GM12878 (cell line): ENCODE results near the gene SLC25A28. TPM values are rescaled to one million over a fixed set of nuclear protein-coding genes. Genes with fewer than 3 reads are reported as not detected.

ENCODE experiments used
- ATAC-seq: fragments of 200-7000 bp; cut with Tn5 transposase; 3 replicates; pipeline ENCODE4 v1.9.1; 2020; ENCODE audit warnings: mild to moderate bottlenecking, moderate library complexity
- BruUV-seq: library from RNA; stranded (reverse); fragments of 400-500 nt; replicated peaks from 2 replicates; lab custom pipeline; 2021; lab: Mats Ljungman, UMichigan
- CTCF ChIA-PET: fragments of 300-600 bp; sonication (Branson Sonifier 250); formaldehyde crosslinking; extraction: SDS; loops from one replicate; lab custom pipeline; 2021; ENCODE audit warnings: inconsistent platforms; lab: Yijun Ruan, JAX
- POLR2A ChIA-PET: fragments of 350-600 bp; formaldehyde crosslinking; extraction: SDS; loops from one replicate; lab custom pipeline; 2021; ENCODE audit warnings: inconsistent platforms; lab: Charles Lee
- RAD21 ChIA-PET: fragments of 300-600 bp; sonication (Branson Sonifier 250); formaldehyde crosslinking; loops from one replicate; lab custom pipeline; 2023; ENCODE audit warnings: antibody characterized with exemption; ENCODE audit not compliant: unreplicated experiment; lab: Charles Lee
- SMC1A ChIA-PET: fragments of 300-600 bp; sonication (Branson Sonifier 250); formaldehyde crosslinking; loops from one replicate; lab custom pipeline; 2023; ENCODE audit not compliant: unreplicated experiment, uncharacterized antibody; lab: Charles Lee
- DNase-seq: peaks from one replicate; pipeline ENCODE4 v3.0.0-alpha.2; 2011; ENCODE audit warnings: low read depth, low spot score
- FAIRE-seq: peaks from 3 replicates; lab custom pipeline; 2011; peaks lifted over from hg19 to GRCh38; lab: Jason Lieb, UNC
- H2AFZ ChIP-seq: 2 replicates; pipeline ENCODE4 v1.6.0; 2011; ENCODE audit warnings: low read depth, low read length, control low read depth; ENCODE audit not compliant: control insufficient read depth
- H3K27ac ChIP-seq: 2 replicates; pipeline ENCODE4 v1.5.1; 2011; ENCODE audit warnings: control low read depth; ENCODE audit not compliant: control insufficient read depth, insufficient read depth
- H3K27me3 ChIP-seq, 2 experiments: replicated peaks in 1 of 2; 2 replicates each; pipeline versions ENCODE4 v1.6.0 to v1.6.1; 2011; ENCODE audit warnings: low read length in 1 of 2; ENCODE audit not compliant: control insufficient read depth in 2 of 2, insufficient read depth in 2 of 2
- H3K36me3 ChIP-seq, 2 experiments: 2 replicates each; pipeline ENCODE4 v1.5.1; 2011; ENCODE audit warnings: low read length in 1 of 2; ENCODE audit not compliant: control insufficient read depth in 2 of 2, insufficient read depth in 2 of 2
- H3K4me1 ChIP-seq: 2 replicates; pipeline ENCODE4 v1.6.1; 2011; ENCODE audit warnings: mild to moderate bottlenecking, low read length, moderate library complexity, mixed read lengths; ENCODE audit not compliant: control insufficient read depth, insufficient read depth
- H3K4me2 ChIP-seq: 2 replicates; pipeline ENCODE4 v1.6.0; 2011; ENCODE audit warnings: control low read depth; ENCODE audit not compliant: control insufficient read depth, insufficient read depth
- H3K4me3 ChIP-seq: fragments of 200-600 bp; sonication (generic); 2 replicates; pipeline ENCODE4 v1.5.1; 2016
- H3K79me2 ChIP-seq: 2 replicates; pipeline ENCODE4 v1.6.0; 2011; ENCODE audit warnings: low read length; ENCODE audit not compliant: control insufficient read depth, insufficient read depth
- H3K9ac ChIP-seq: 2 replicates; pipeline ENCODE4 v1.8.0; 2011; ENCODE audit warnings: low read length, control low read depth, mixed read lengths; ENCODE audit not compliant: control insufficient read depth, insufficient read depth
- H3K9me3 ChIP-seq: replicated peaks from 3 replicates; pipeline ENCODE4 v1.5.1; 2011; ENCODE audit warnings: mild to moderate bottlenecking, low read length; ENCODE audit not compliant: control insufficient read depth, insufficient read depth
- H4K20me1 ChIP-seq: 2 replicates; pipeline ENCODE4 v1.6.0; 2011; ENCODE audit not compliant: control insufficient read depth, insufficient read depth
- CBFB ChIP-seq: IDR thresholded peaks from 2 replicates; pipeline ENCODE4 v1.6.1; 2016; ENCODE audit warnings: antibody characterized with exemption, low read depth
- CREB1 ChIP-seq: IDR thresholded peaks from 2 replicates; pipeline ENCODE4 v1.6.1; 2012; ENCODE audit warnings: low read depth, mild to moderate bottlenecking, inconsistent platforms
- EP300 ChIP-seq, 2 experiments: fragments of 150-350 bp in 1 of 2; IDR thresholded peaks; 2 replicates each; pipeline ENCODE4 v1.6.1; 2011 to 2012; ENCODE audit warnings: low read depth in 2 of 2, low read length in 2 of 2, borderline replicate concordance in 1 of 2, improper control_type of control experiment in 1 of 2, inconsistent platforms in 1 of 2; ENCODE audit not compliant: control insufficient read depth in 1 of 2
- IKZF1 ChIP-seq: fragments of 450-650 bp; conservative IDR thresholded peaks from 2 replicates; pipeline ENCODE4 v1.6.1; 2017; ENCODE audit warnings: antibody characterized with exemption, mild to moderate bottlenecking
- KAT2A ChIP-seq: conservative IDR thresholded peaks from 2 replicates; pipeline ENCODE4 v1.6.1; 2011; ENCODE audit warnings: low read depth, low read length; ENCODE audit not compliant: control insufficient read depth
- NFIC ChIP-seq: IDR thresholded peaks from 2 replicates; pipeline ENCODE4 v1.6.1; 2012; ENCODE audit warnings: low read depth, mild to moderate bottlenecking, inconsistent platforms, low read length, moderate library complexity
- RB1 ChIP-seq: fragments of 450-650 bp; formaldehyde crosslinking; IDR thresholded peaks from 2 replicates; pipeline ENCODE4 v1.6.1; 2017; ENCODE audit warnings: mild to moderate bottlenecking, borderline replicate concordance
- RUNX3 ChIP-seq: IDR thresholded peaks from 2 replicates; pipeline ENCODE4 v1.6.1; 2012; ENCODE audit warnings: low read length, inconsistent platforms
- SMAD5 ChIP-seq: IDR thresholded peaks from 2 replicates; pipeline ENCODE4 v1.6.1; 2016; ENCODE audit warnings: antibody characterized with exemption, low read depth
- USF1 ChIP-seq: IDR thresholded peaks from 2 replicates; pipeline ENCODE4 v1.6.1; 2011; ENCODE audit warnings: borderline replicate concordance, low read depth, mild to moderate bottlenecking, moderate library complexity, mixed read lengths, low read length; ENCODE audit not compliant: insufficient read depth; ENCODE audit errors: extremely low read length
- WGBS: methylation state at CpG from one replicate; pipeline ENCODE4 v1.1.6; 2016; ENCODE audit warnings: low lambda C conversion rate; ENCODE audit not compliant: insufficient replicate concordance, insufficient coverage; ENCODE audit errors: missing lambda C conversion rate; 5-methylcytosine and 5-hydroxymethylcytosine counted together
- in situ Hi-C: fragments of 300-500 bp; cut with MboI; formaldehyde crosslinking; loops from 9 replicates; pipeline ENCODE4 v1.14.3; 2018; ENCODE audit warnings: mixed read lengths
- intact Hi-C: fragments of 100-400 bp; cut with micrococcal nuclease; formaldehyde crosslinking; loops from one replicate; pipeline ENCODE4 v1.14.2; 2022; ENCODE audit not compliant: unreplicated experiment
- polyA plus RNA-seq, 11 experiments: library from polyadenylated mRNA; depleted of rRNA in 4 of 11; unstranded in 6 of 11; stranded (reverse) in 5 of 11; fragments of >200 nt; fragmentation: Nextera tagmentation in 4 of 11; fragmentation: Illumina TruSeq in 1 of 11; extraction: Ambion mirVana in 4 of 11; extraction: Trizol in 1 of 11; gene quantifications; 1 replicate in 1 of 11; 2 replicates in 10 of 11; pipeline versions ENCODE4 v1.2.1 to v1.2.3, GENCODE V29; 2011 to 2016; ENCODE audit warnings: inconsistent platforms in 2 of 11, missing spikeins in 2 of 11, low read depth in 1 of 11
- total RNA-seq, 4 experiments: library from RNA; depleted of rRNA in 3 of 4; stranded (reverse); fragments of >200 nt in 3 of 4; fragmentation: Illumina TruSeq in 1 of 4; extraction: Trizol in 1 of 4; gene quantifications; 2 replicates each; pipeline versions ENCODE4 v1.2.1 to v1.2.3, GENCODE V29; 2013 to 2021

SLC25A28 gene
- total and polyA plus RNA-seq, 10 of the 15 experiments (the other 5 are each of a cell fraction or from before 2014, with no cell fraction given): 7.5 to 47.8 (median 24.9) TPM

DNA sequence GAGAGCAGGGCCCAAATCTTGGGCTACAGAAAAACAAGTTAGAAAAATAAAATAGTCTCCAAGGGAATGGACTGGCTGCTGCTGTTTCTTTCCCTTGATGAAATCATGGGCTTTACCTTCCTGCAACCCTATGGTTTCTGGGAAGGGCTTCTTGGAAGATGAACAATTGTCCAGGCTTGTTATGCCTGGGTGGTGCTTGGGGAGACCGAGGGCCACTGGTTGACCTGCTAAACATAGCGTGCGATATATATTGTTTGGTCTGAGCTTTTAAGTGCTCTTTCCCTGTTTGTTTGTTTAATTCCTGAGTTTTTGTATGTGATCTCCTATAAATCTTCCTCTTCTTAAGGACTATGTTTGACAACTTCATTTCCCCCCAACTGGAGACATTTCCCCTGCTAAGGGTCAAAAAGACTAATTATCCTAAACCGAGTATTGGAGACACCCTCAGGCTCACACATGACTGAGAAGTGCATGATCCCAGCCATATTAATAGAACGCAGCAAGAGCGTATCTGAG lies 37.9 kb downstream of the SLC25A28 start:
- intact Hi-C loops: no loop called here
- no peak for ATAC-seq
- H3K9me3 ChIP-seq: no peaks in the 10 kb centered on the region
- H3K4me3 ChIP-seq: no peak overlapping the region
- no peak for FAIRE-seq
- H4K20me1 ChIP-seq: no peaks in the 10 kb centered on the region
- in situ Hi-C loops: no loop called here
- ChIA-PET SMC1A (no interaction called here), CTCF (interaction anchor here (1.1 kb wide), 1 partner anchor 30 kb away, joined by 3 read pairs; no protein-coding TSS in a partner anchor), RAD21 (no interaction called here), POLR2A (no interaction called here)
- 66% methylated on average over 6 of the region's 6 CpGs for WGBS
- TF ChIP-seq USF1 (no peak), CBFB (no peak), SMAD5 (no peak), RUNX3 (no peak), CREB1 (no peak), IKZF1 (no peak)
- no peaks in the 10 kb centered on the region for H3K79me2 ChIP-seq
- no peak overlapping the region for H3K9ac ChIP-seq
- H3K4me2 ChIP-seq: no peak overlapping the region
- H3K4me1 ChIP-seq: no peaks in the 10 kb centered on the region
- H3K27ac ChIP-seq: no peak overlapping the region
- H2AFZ ChIP-seq: no peak overlapping the region
- no TSS peak for BruUV-seq
- no peaks in the 10 kb centered on the region; a peak in 1 of 4 replicates for H3K27me3 ChIP-seq
- DNase-seq: no peak
- H3K36me3 ChIP-seq: no peaks in the 10 kb centered on the region

DNA sequence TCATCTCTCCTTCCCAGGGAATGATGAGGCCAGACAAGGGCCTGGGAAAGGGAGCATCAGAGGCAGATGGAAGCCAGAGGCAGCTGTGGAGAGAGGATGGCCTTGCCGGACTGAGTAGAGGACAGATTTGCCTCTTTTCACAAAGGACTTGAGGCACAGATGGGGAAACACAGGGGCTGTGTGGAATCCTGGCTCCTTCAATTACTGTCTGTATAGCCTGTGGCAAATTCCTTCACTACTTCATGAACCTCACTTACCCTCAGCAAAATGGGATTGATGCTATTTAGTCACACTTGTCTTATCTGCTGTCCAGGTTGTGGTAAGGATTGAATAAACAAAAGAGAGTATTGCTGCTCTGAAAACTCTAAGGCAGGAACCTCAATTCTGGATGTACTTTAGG lies 40.3 kb downstream of the SLC25A28 start:
- in situ Hi-C loops: no loop called here

More for the DNA sequence above, 40.3 kb downstream of the SLC25A28 start:
- CTCF ChIA-PET: interaction anchor here (0.5 to 2.2 kb wide), 5 partner anchors 15 to 529 kb away, joined by 3 to 9 read pairs (median 4); no protein-coding TSS in a partner anchor
- ATAC-seq (no peak), DNase-seq (no peak), FAIRE-seq (no peak)
- Histone ChIP-seq H3K9ac (no peak overlapping the region), H3K4me2 (no peak overlapping the region), H3K4me1 (no peaks in the 10 kb centered on the region), H3K79me2 (no peaks in the 10 kb centered on the region), H2AFZ (no peak overlapping the region), H3K36me3 (no peaks in the 10 kb centered on the region), H3K27ac (no peak overlapping the region), H3K27me3 (no peaks in the 10 kb centered on the region; a peak in 1 of 4 replicates), H3K9me3 (no peaks in the 10 kb centered on the region), H4K20me1 (no peaks in the 10 kb centered on the region), H3K4me3 (no peak overlapping the region)
- POLR2A ChIA-PET: interaction anchor here (0.6 kb wide), 1 partner anchor 150 kb away, joined by 5 read pairs; no protein-coding TSS in a partner anchor
- no TSS peak for BruUV-seq
- intact Hi-C loops: no loop called here
- SMC1A ChIA-PET: no interaction called here
- 83% methylated on average over 1 of the region's 1 CpG for WGBS
- RAD21 ChIA-PET: no interaction called here
- TF ChIP-seq NFIC (no peak), RB1 (no peak), KAT2A (no peak), EP300 (IDR thresholded peaks at IDR 0.05; ENCODE audit: borderline replicate concordance in 1 of 2, control insufficient read depth in 1 of 2, low read depth in 2 of 2, low read length in 2 of 2) (no peak)
